BJ (cell line): ENCODE measurements around the gene BRD4. TPM values are rescaled to one million over a fixed set of nuclear protein-coding genes. Genes with fewer than 3 reads are reported as not detected.

Experiments
- CTCF ChIA-PET: fragments of 350-600 bp; formaldehyde crosslinking; extraction: SDS; loops from one replicate; lab custom pipeline; 2021; ENCODE audit warnings: antibody characterized with exemption, inconsistent platforms; lab: Yijun Ruan, JAX
- POLR2A ChIA-PET: fragments of 300-600 bp; sonication (Branson Sonifier 250); formaldehyde crosslinking; extraction: SDS; loops from one replicate; lab custom pipeline; 2021; ENCODE audit warnings: antibody characterized with exemption; lab: Charles Lee
- DNase-seq: peaks from one replicate; pipeline ENCODE4 v3.0.0-alpha.2; 2011; ENCODE audit warnings: low read depth
- H3K27me3 ChIP-seq: 2 replicates; pipeline ENCODE4 v1.6.0; 2011; ENCODE audit warnings: low read length; ENCODE audit not compliant: control insufficient read depth, insufficient read depth
- H3K36me3 ChIP-seq: 2 replicates; pipeline ENCODE4 v1.5.1; 2011; ENCODE audit warnings: low read length; ENCODE audit not compliant: control insufficient read depth, insufficient read depth
- H3K4me3 ChIP-seq: 2 replicates; pipeline ENCODE4 v1.5.1; 2011; ENCODE audit warnings: low read depth, mild to moderate bottlenecking, control low read depth, low read length
- polyA plus RNA-seq: library from polyadenylated mRNA; depleted of rRNA; stranded (reverse); fragments of >200 nt; gene quantifications from 2 replicates; pipeline ENCODE4 v1.2.3, GENCODE V29; 2011
- TF ChIP-seq, protein P1 (sequence below): IDR thresholded peaks from 2 replicates; pipeline ENCODE4 v1.5.1; 2011; ENCODE audit warnings: low read depth, mild to moderate bottlenecking, control low read depth, inconsistent platforms, low read length, moderate library complexity; ENCODE audit not compliant: insufficient read depth

BRD4 gene
- polyA plus RNA-seq, 1 experiment, result 9.5 TPM

DNA sequence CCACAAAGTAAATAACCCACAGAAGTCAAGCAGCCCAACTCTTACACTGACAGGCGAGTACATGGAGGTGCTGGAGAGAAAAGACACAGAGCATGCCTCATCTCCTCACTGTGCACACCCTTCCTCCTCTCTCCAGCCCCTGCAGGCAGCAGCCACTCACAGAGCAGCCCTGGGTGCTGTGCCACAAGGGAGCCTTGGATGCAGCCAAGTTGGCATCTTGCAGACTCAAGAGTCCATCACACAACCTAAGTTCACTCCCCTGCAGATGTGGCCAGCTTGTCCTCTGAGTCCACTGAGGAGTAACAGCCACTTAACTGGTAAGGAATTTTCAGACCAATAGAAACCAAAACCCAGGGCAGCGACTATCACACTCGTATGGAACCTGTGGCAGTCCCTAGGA lies 47.4 kb downstream of the BRD4 start:
- Histone ChIP-seq H3K36me3 (no peaks in the 10 kb centered on the region), H3K27me3 (no peaks in the 10 kb centered on the region), H3K4me3 (no peak overlapping the region)
- DNase-seq, result no peak
- POLR2A ChIA-PET, result no interaction called here
- CTCF ChIA-PET, result no interaction called here
- TF ChIP-seq, protein P1, sequence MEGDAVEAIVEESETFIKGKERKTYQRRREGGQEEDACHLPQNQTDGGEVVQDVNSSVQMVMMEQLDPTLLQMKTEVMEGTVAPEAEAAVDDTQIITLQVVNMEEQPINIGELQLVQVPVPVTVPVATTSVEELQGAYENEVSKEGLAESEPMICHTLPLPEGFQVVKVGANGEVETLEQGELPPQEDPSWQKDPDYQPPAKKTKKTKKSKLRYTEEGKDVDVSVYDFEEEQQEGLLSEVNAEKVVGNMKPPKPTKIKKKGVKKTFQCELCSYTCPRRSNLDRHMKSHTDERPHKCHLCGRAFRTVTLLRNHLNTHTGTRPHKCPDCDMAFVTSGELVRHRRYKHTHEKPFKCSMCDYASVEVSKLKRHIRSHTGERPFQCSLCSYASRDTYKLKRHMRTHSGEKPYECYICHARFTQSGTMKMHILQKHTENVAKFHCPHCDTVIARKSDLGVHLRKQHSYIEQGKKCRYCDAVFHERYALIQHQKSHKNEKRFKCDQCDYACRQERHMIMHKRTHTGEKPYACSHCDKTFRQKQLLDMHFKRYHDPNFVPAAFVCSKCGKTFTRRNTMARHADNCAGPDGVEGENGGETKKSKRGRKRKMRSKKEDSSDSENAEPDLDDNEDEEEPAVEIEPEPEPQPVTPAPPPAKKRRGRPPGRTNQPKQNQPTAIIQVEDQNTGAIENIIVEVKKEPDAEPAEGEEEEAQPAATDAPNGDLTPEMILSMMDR, result no peak

DNA sequence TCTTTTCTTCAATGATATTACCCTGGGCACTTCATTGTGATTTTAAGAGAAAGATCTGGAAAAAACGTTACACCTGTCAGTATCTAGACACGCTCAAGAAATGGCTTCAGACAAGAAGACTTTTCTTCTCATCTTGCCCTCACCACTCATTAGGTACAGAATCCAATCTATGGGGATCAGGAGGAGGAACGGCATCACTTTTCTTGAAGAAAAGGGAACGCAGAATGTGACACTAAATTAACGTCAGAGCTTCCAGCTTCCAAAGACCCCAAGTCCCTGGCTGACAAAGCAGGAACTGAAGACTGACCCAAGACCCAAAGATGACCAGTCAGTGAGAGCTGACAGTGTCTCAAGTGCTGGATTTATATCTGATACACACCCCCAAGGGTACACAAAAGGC lies 48.2 kb downstream of the BRD4 start:
- Histone ChIP-seq H3K27me3 (no peaks in the 10 kb centered on the region), H3K4me3 (no peak overlapping the region), H3K36me3 (no peaks in the 10 kb centered on the region)
- DNase-seq, result no peak
- ChIA-PET CTCF (interaction anchor here (1.4 kb wide), 1 partner anchor 33 kb away, joined by 6 read pairs; no protein-coding TSS in a partner anchor), POLR2A (no interaction called here)
- TF ChIP-seq, protein P1, result no peak

DNA sequence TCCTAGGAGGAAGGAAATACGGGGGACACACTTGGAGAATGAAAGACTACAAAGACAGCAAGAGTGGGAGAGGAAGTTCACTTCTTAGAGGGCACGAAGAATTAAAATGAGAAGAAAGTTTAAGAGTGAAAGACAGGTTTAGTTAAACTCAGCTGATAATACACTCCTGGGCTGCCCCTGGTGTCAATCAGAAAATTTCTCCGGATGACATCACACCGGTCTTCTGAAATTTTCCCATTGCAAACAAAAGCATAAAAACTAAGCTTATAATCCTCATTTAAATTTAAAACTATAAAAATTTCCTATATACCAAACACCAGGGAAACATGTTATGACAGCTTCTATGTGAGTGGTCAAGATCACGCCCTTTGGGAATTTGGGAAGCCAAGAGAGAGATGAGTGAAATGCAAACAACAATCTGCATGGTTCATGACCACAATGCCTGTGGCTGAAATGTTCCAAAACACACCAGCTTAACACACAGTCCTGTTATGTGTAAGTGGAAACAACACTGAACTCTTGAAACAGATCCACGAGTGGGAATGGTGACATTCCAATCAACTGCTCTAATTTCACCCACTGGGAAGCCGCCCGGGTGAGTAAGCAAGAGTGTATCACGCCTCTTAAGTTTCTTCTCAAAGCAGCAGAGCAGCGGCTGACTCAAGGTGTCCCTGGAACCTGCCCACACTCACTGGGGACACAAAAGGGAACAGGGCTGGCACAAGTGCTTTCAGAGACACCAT lies 49.0 kb downstream of the BRD4 start:
- TF ChIP-seq, protein P1, result no peak
- ChIA-PET CTCF (interaction anchor here (1.4 to 1.7 kb wide), 3 partner anchors 8 to 32 kb away, joined by 3 to 6 read pairs (median 5); no protein-coding TSS in a partner anchor), POLR2A (interaction anchor here (0.5 kb wide), 1 partner anchor 55 kb away, joined by 3 read pairs; no protein-coding TSS in a partner anchor)
- Histone ChIP-seq H3K27me3 (no peaks in the 10 kb centered on the region), H3K4me3 (no peak overlapping the region), H3K36me3 (no peaks in the 10 kb centered on the region)
- DNase-seq, result no peak

DNA sequence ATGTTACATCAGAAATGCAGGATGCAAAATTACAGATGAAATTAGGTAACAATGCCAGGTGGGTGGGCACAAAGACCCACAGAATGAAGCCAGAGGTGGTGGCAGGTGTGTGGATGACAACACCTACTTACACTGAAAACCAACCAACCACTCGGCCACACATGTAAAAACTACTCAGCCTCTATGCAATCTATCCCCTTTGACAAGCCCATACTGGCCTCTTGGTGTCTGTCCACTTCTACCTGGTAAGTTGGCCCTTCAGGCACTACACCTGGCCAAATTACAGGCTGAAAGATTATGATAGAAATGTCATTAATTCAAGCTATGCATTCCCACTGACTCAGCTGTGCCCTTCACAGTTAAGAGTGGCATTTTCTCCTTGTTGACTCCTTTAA lies 50.0 kb downstream of the BRD4 start:
- DNase-seq, result no peak
- Histone ChIP-seq H3K36me3 (no peaks in the 10 kb centered on the region), H3K27me3 (no peaks in the 10 kb centered on the region), H3K4me3 (no peak overlapping the region)
- TF ChIP-seq, protein P1, result no peak
- CTCF ChIA-PET, result interaction anchor here (0.9 to 1.7 kb wide), 3 partner anchors 9 to 24 kb away, joined by 3 to 5 read pairs (median 3); no protein-coding TSS in a partner anchor
- POLR2A ChIA-PET, result no interaction called here

DNA sequence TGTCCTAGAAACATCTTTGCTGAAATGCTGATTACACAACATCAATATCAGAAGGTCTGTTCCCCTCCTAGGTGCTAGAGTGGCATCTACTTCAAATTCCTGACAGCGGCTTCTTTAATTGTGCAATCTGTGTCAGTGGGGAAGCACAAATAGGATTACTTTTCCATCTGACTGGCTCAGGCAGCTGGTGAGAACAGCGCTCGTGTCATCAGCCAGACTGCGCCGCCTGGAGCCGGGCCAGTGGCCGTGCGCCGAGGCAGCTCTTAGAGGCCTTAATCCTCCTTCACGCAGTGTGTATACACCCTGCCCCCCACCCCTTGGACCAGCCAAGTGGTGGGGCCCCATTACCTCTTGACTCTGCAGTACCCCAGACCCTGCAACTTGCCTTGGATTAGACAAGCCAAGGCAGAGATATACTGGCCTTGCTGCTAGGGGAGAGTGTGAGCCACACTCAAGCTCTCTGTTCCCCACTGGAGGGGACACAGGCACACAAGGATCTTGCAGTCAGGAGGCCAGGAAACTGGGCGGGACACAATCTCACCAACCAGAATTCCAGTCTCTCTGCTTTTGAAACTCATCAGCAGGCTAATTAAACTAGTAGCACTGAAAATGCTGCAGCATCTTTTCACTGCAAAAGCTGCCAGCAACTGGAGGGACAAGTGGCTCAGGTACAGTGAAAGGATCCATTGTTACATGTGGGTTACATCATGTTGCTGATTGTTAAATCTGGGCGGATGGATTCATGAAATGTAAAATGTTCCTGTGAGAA lies 51.2 kb downstream of the BRD4 start:
- no peak for DNase-seq
- ChIA-PET CTCF (interaction anchor here (1.2 kb wide), 1 partner anchor 15 kb away, joined by 3 read pairs; no protein-coding TSS in a partner anchor), POLR2A (interaction anchor here (0.5 kb wide), 1 partner anchor 55 kb away, joined by 7 read pairs; no protein-coding TSS in a partner anchor)
- H3K36me3 ChIP-seq, result no peaks in the 10 kb centered on the region
- H3K27me3 ChIP-seq, result no peaks in the 10 kb centered on the region
- TF ChIP-seq, protein P1, result peak; percentile 46
- H3K4me3 ChIP-seq, result no peak overlapping the region
